Neural crest cell (in vitro differentiated cells): ENCODE data around the gene RGN. TPM values are rescaled to one million over a fixed set of nuclear protein-coding genes. Genes with fewer than 3 reads are reported as not detected.

Experiments
- DNase-seq: peaks from one replicate; pipeline ENCODE4 v3.0.0; 2021; ENCODE audit warnings: low read depth, mixed read lengths, low spot score
- H3K27ac Mint-ChIP-seq: one replicate; pipeline ENCODE4 v1.8.0; 2021; ENCODE audit warnings: mild to moderate bottlenecking, mixed read lengths; ENCODE audit not compliant: unreplicated experiment
- H3K27me3 Mint-ChIP-seq: 2 replicates; pipeline ENCODE4 v1.8.0; 2021; ENCODE audit warnings: low read depth, mild to moderate bottlenecking, mixed read lengths
- H3K36me3 Mint-ChIP-seq: 2 replicates; pipeline ENCODE4 v1.8.0; 2021; ENCODE audit warnings: low read depth, mild to moderate bottlenecking, mixed read lengths
- H3K4me1 Mint-ChIP-seq: 2 replicates; pipeline ENCODE4 v1.8.0; 2021; ENCODE audit warnings: mixed read lengths
- H3K4me3 Mint-ChIP-seq: one replicate; pipeline ENCODE4 v1.8.0; 2021; ENCODE audit warnings: mild to moderate bottlenecking, mixed read lengths
- H3K9me3 Mint-ChIP-seq: 2 replicates; pipeline ENCODE4 v1.8.0; 2021; ENCODE audit warnings: mixed read lengths
- CTCF ChIP-seq: fragments of 200-600 bp; sonication (generic); conservative IDR thresholded peaks from 2 replicates; pipeline ENCODE4 v1.5.0; 2021; ENCODE audit warnings: antibody characterized with exemption, mild to moderate bottlenecking
- total RNA-seq: library from RNA; stranded (reverse); gene quantifications from 2 replicates; pipeline ENCODE4 v1.2.1, GENCODE V29; 2021

Gene RGN
- total RNA-seq, 1 donor from 2014 or later: 0.70 TPM

- no peak overlapping the region for H3K4me3 Mint-ChIP-seq
These were observed 2.6 kb downstream of the RGN start for GRCh38 chrX:47080915-47081236.

GRCh38 chrX:47091149-47091775 is 13.0 kb downstream of the RGN start:
- H3K36me3 Mint-ChIP-seq: no peaks in the 10 kb centered on the region
- H3K27me3 Mint-ChIP-seq: no peaks in the 10 kb centered on the region
- H3K4me3 Mint-ChIP-seq: no peak overlapping the region
- no peak for DNase-seq
- peaks cover 6% of the 10 kb centered on the region for H3K4me1 Mint-ChIP-seq
- H3K9me3 Mint-ChIP-seq: no peaks in the 10 kb centered on the region
- no peak overlapping the region for H3K27ac Mint-ChIP-seq
- no peak for TF ChIP-seq CTCF

More at GRCh38 chrX:47080915-47081236, 2.6 kb downstream of the RGN start:
- Mint-ChIP-seq H3K4me1 (peaks cover 11% of the 10 kb centered on the region), H3K27ac (no peak overlapping the region), H3K9me3 (no peaks in the 10 kb centered on the region), H3K27me3 (no peaks in the 10 kb centered on the region), H3K36me3 (peaks cover 2% of the 10 kb centered on the region)
- no peak for DNase-seq
- no peak for TF ChIP-seq CTCF

- H3K27ac Mint-ChIP-seq: no peak overlapping the region
- H3K4me3 Mint-ChIP-seq: no peak overlapping the region
- no peak for DNase-seq
- H3K27me3 Mint-ChIP-seq: no peaks in the 10 kb centered on the region
- no peaks in the 10 kb centered on the region for H3K9me3 Mint-ChIP-seq
- peaks cover 6% of the 10 kb centered on the region for H3K4me1 Mint-ChIP-seq
- H3K36me3 Mint-ChIP-seq: peaks cover 3% of the 10 kb centered on the region
- TF ChIP-seq CTCF: peak; percentile 67
These were observed 15.0 kb downstream of the RGN start for GRCh38 chrX:47093248-47093647.

- no peaks in the 10 kb centered on the region for H3K9me3 Mint-ChIP-seq
- peaks cover 6% of the 10 kb centered on the region for H3K4me1 Mint-ChIP-seq
- no peak for DNase-seq
- no peaks in the 10 kb centered on the region for H3K27me3 Mint-ChIP-seq
- H3K4me3 Mint-ChIP-seq: no peak overlapping the region
- no peak for TF ChIP-seq CTCF
- no peak overlapping the region for H3K27ac Mint-ChIP-seq
- H3K36me3 Mint-ChIP-seq: peaks cover 3% of the 10 kb centered on the region
These were observed 15.6 kb downstream of the RGN start for GRCh38 chrX:47093860-47094259.

GRCh38 chrX:47097018-47097417 is 18.8 kb downstream of the RGN start:
- H3K27me3 Mint-ChIP-seq: no peaks in the 10 kb centered on the region
- no peaks in the 10 kb centered on the region for H3K4me1 Mint-ChIP-seq
- TF ChIP-seq CTCF: no peak
- no peak overlapping the region for H3K4me3 Mint-ChIP-seq
- peaks cover 9% of the 10 kb centered on the region for H3K36me3 Mint-ChIP-seq
- peaks cover 7% of the 10 kb centered on the region for H3K9me3 Mint-ChIP-seq
- no peak for DNase-seq
- no peak overlapping the region for H3K27ac Mint-ChIP-seq
